Measurements from ENCODE around the gene FBXL20.

GRCh38 chr17:39335704-39336223, 65.7 kb downstream of the FBXL20 start:
- no peak for TF ChIP-seq GATA2 (IDR thresholded peaks at IDR 0.05; ENCODE audit: low read depth, low read length)
- no peak for TF ChIP-seq GATA3 (IDR thresholded peaks at IDR 0.05; ENCODE audit: low read depth, low read length)
